GM12864 (cell line): ENCODE data around the gene ITIH2.
"Not testable (repeated sequence)": the region's sequence is repeated elsewhere in the genome, so short reads cannot be mapped to it uniquely, and the experiment has no call there.

ENCODE experiments used
- DNase-seq: peaks from one replicate; pipeline ENCODE4 v3.0.0-alpha.2; 2011; ENCODE audit warnings: low read depth
- H3K4me3 ChIP-seq: 2 replicates; pipeline ENCODE4 v1.5.1; 2011; ENCODE audit warnings: mild to moderate bottlenecking, low read depth, low read length, control low read depth
- CTCF ChIP-seq: IDR thresholded peaks from 2 replicates; pipeline ENCODE4 v1.5.1; 2011; ENCODE audit warnings: low read depth, mild to moderate bottlenecking, moderate library complexity, low read length, control low read depth, inconsistent platforms; ENCODE audit errors: missing control alignments

Gene ITIH2

GRCh38 chr10:7686351-7687171 lies 16.6 kb upstream of the ITIH2 start:
- TF ChIP-seq CTCF = no peak
- H3K4me3 ChIP-seq = no peak overlapping the region
- DNase-seq = no peak

- H3K4me3 ChIP-seq = no peak overlapping the region
- peak; percentile 81 for DNase-seq
- peak; percentile 82 for TF ChIP-seq CTCF
These were observed 15.7 kb upstream of the ITIH2 start for GRCh38 chr10:7687228-7687907.

GRCh38 chr10:7689591-7689990 lies 13.5 kb upstream of the ITIH2 start:
- H3K4me3 ChIP-seq = no peak overlapping the region
- DNase-seq = no peak
- TF ChIP-seq CTCF = no peak

GRCh38 chr10:7690885-7691597 lies 12.1 kb upstream of the ITIH2 start:
- H3K4me3 ChIP-seq, DNase-seq: not testable (repeated sequence)

GRCh38 chr10:7692368-7692767 lies 10.7 kb upstream of the ITIH2 start:
- DNase-seq, H3K4me3 ChIP-seq: not testable (repeated sequence)

GRCh38 chr10:7693194-7693593 lies 9.9 kb upstream of the ITIH2 start:
- DNase-seq, H3K4me3 ChIP-seq: not testable (repeated sequence)

- no peak for TF ChIP-seq CTCF
- no peak overlapping the region for H3K4me3 ChIP-seq
- DNase-seq = no peak
These were observed 6.6 kb upstream of the ITIH2 start for GRCh38 chr10:7696545-7696944.

GRCh38 chr10:7697426-7697825 lies 5.7 kb upstream of the ITIH2 start:
- no peak for TF ChIP-seq CTCF
- H3K4me3 ChIP-seq = no peak overlapping the region
- no peak for DNase-seq
